Mucosa of descending colon (tissue), 3 donors: Measurements from ENCODE around the gene COL12A1. TPM values are rescaled to one million over a fixed set of nuclear protein-coding genes. Genes with fewer than 3 reads are reported as not detected.

Experiments used
- ATAC-seq: fragments of 200-7000 bp; cut with Tn5 transposase; one replicate; pipeline ENCODE4 v1.9.1; 2020; ENCODE audit warnings: mild to moderate bottlenecking, moderate library complexity
- DNase-seq, 3 donors: peaks; one replicate each; pipeline ENCODE4 v3.0.0-alpha.2; 2020
- H3K36me3 ChIP-seq: fragments of 200-600 bp; one replicate; pipeline ENCODE4 v1.8.0; 2021; ENCODE audit warnings: low read depth, mild to moderate bottlenecking
- H3K4me1 ChIP-seq: fragments of 200-600 bp; one replicate; pipeline ENCODE4 v1.8.0; 2021; ENCODE audit warnings: low read depth, mild to moderate bottlenecking
- H3K4me3 ChIP-seq: fragments of 200-600 bp; one replicate; pipeline ENCODE4 v1.8.0; 2021; ENCODE audit warnings: mild to moderate bottlenecking
- H3K9me3 ChIP-seq: fragments of 200-600 bp; one replicate; pipeline ENCODE4 v1.8.0; 2021; ENCODE audit warnings: mild to moderate bottlenecking
- intact Hi-C, 2 donors: fragments of 100-400 bp; cut with DNase I in 1 of 2; cut with micrococcal nuclease in 1 of 2; formaldehyde crosslinking; loops; one replicate each; pipeline versions ENCODE4 v1.11.0 to v1.11.1; 2022; cut with DNase I, micrococcal nuclease
- total RNA-seq, 3 donors: library from RNA; stranded (reverse); fragmentation: NEBNext Ultra II Directional in 2 of 3; extraction: Animal tissue kit (Norgen Biotek cat#: 25700) in 2 of 3; gene quantifications; one replicate each; pipeline versions ENCODE4 v1.2.1 to v1.2.4, GENCODE V29; 2021 to 2023
- TF ChIP-seq, protein P1 (sequence below): fragments of 200-600 bp; IDR thresholded peaks from one replicate; pipeline ENCODE4 v1.8.0; 2022; ENCODE audit warnings: antibody characterized with exemption, mild to moderate bottlenecking
- donor health status: DM: no; HTN: no; CAD: no; lungs with moderate emphysema.
- donor health status: DM: no; HTN: no; CAD: no.
- donor health status: DM: no; HTN: yes; CAD: no.

The COL12A1 gene
- total RNA-seq, 3 donors from 2014 or later, result 6.1 to 80.9 (median 15.7) TPM

DNA sequence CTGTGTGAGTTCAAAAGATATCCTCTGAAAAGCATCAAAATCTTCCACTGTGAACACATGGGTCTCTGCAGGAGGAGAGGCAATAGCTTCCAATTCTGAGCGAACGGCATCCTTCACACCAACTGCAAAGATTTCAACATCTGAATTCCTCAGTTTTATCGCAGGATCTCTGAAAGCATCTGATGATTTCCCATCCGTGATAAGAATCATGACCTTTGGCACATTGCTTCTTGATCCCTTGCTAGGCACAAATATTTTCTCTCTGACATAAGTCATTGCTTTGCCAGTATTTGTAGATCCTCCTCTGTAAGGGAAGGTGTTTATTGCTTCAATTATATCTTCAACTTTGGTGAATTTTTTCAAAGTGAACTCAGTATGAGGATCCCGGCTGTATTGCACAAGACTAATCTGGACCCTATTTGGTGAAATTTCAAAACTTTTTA, 22.7 kb downstream of the COL12A1 start:
- no peaks in the 10 kb centered on the region for H3K9me3 ChIP-seq
- TF ChIP-seq, protein P1, sequence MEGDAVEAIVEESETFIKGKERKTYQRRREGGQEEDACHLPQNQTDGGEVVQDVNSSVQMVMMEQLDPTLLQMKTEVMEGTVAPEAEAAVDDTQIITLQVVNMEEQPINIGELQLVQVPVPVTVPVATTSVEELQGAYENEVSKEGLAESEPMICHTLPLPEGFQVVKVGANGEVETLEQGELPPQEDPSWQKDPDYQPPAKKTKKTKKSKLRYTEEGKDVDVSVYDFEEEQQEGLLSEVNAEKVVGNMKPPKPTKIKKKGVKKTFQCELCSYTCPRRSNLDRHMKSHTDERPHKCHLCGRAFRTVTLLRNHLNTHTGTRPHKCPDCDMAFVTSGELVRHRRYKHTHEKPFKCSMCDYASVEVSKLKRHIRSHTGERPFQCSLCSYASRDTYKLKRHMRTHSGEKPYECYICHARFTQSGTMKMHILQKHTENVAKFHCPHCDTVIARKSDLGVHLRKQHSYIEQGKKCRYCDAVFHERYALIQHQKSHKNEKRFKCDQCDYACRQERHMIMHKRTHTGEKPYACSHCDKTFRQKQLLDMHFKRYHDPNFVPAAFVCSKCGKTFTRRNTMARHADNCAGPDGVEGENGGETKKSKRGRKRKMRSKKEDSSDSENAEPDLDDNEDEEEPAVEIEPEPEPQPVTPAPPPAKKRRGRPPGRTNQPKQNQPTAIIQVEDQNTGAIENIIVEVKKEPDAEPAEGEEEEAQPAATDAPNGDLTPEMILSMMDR, result no peak
- no peak for DNase-seq
- H3K4me3 ChIP-seq, result no peak overlapping the region
- no peaks in the 10 kb centered on the region for H3K4me1 ChIP-seq
- intact Hi-C loops, result no loop called here
- ATAC-seq, result no peak
- no peaks in the 10 kb centered on the region for H3K36me3 ChIP-seq

- H3K4me1 ChIP-seq, result no peaks in the 10 kb centered on the region
- no peaks in the 10 kb centered on the region for H3K9me3 ChIP-seq
- no peak overlapping the region for H3K4me3 ChIP-seq
- DNase-seq (no peak), ATAC-seq (no peak)
- no peaks in the 10 kb centered on the region for H3K36me3 ChIP-seq
- intact Hi-C loops, result no loop called here
- TF ChIP-seq, protein P1, result no peak
These were observed 25.0 kb downstream of the COL12A1 start for GRCh38 chr6:75180864-75181263.

GRCh38 chr6:75178757-75179156, 27.1 kb downstream of the COL12A1 start:
- H3K36me3 ChIP-seq, result no peaks in the 10 kb centered on the region
- TF ChIP-seq, protein P1, result no peak
- no peaks in the 10 kb centered on the region for H3K9me3 ChIP-seq
- intact Hi-C loops, result no loop called here
- no peak for DNase-seq
- no peaks in the 10 kb centered on the region for H3K4me1 ChIP-seq
- H3K4me3 ChIP-seq, result no peak overlapping the region
- ATAC-seq, result no peak

- no peaks in the 10 kb centered on the region for H3K36me3 ChIP-seq
- no peaks in the 10 kb centered on the region for H3K4me1 ChIP-seq
- no peak overlapping the region for H3K4me3 ChIP-seq
- TF ChIP-seq, protein P1, result no peak
- intact Hi-C loops, result no loop called here
- DNase-seq, result no peak
- ATAC-seq, result no peak
- H3K9me3 ChIP-seq, result no peaks in the 10 kb centered on the region
These were observed 29.7 kb downstream of the COL12A1 start for GRCh38 chr6:75176076-75176582.

GRCh38 chr6:75171986-75172385, 33.9 kb downstream of the COL12A1 start:
- intact Hi-C loops, result no loop called here
- no peaks in the 10 kb centered on the region for H3K4me1 ChIP-seq
- DNase-seq, result no peak

More at GRCh38 chr6:75171986-75172385, 33.9 kb downstream of the COL12A1 start:
- no peak for ATAC-seq
- Histone ChIP-seq H3K4me3 (no peak overlapping the region), H3K36me3 (no peaks in the 10 kb centered on the region), H3K9me3 (no peaks in the 10 kb centered on the region)
- TF ChIP-seq, protein P1, result no peak
